Fibroblast of the aortic adventitia (primary cell): ENCODE measurements around the gene MOV10L1. TPM values are rescaled to one million over a fixed set of nuclear protein-coding genes. Genes with fewer than 3 reads are reported as not detected.

Experiments
- DNase-seq: peaks from one replicate; pipeline ENCODE4 v3.0.0-alpha.2; 2010; ENCODE audit warnings: low read depth
- H3K4me3 ChIP-seq: 2 replicates; pipeline ENCODE4 v1.5.1; 2011; ENCODE audit warnings: low read depth, mild to moderate bottlenecking, control low read depth, low read length, moderate library complexity
- total RNA-seq: library from RNA; depleted of rRNA; stranded (reverse); fragments of >200 nt; gene quantifications from 2 replicates; pipeline ENCODE4 v1.2.3, GENCODE V29; 2012; ENCODE audit warnings: low replicate concordance
- TF ChIP-seq, protein P1 (sequence below): IDR thresholded peaks from 2 replicates; pipeline ENCODE4 v1.5.1; 2011; ENCODE audit warnings: mild to moderate bottlenecking, low read length, control low read depth, inconsistent platforms; ENCODE audit not compliant: insufficient read depth

The MOV10L1 gene
- total RNA-seq, 1 donor, result 5.1 TPM

DNA sequence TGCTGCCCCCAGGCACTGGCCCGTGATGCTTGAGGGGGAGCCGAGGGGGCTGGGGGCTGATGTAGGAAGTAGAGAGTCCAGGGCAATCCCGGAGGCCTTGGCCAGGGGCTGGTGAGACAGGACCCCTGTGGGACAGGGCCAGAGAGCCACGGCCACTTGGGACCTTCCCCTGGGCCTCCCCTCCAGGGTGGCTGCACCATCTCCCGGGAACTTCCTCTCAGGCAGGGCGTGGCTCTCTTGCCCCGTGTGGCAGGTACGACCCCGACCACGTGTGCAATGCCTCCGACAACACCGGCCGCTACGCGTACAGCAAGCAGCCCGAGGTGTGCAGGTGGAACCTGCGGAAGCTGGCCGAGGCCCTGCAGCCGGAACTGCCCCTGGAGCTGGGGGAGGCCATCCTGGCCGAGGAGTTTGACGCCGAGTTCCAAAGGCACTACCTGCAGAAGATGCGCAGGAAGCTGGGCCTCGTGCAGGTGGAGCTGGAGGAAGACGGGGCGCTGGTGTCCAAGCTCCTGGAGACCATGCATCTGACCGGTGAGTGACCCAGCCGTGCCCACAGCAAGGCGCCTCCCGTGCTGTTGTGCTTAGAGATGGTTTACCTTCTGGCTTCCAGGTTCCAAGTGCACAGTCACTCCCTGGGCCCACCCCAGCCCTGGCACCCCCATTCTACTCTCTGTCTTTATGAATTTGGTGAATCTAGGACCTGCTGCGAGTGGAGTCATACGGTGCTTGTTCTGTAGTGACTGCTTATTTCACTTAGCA is 120.8 kb downstream of the MOV10L1 start:
- no peak for DNase-seq
- TF ChIP-seq, protein P1, sequence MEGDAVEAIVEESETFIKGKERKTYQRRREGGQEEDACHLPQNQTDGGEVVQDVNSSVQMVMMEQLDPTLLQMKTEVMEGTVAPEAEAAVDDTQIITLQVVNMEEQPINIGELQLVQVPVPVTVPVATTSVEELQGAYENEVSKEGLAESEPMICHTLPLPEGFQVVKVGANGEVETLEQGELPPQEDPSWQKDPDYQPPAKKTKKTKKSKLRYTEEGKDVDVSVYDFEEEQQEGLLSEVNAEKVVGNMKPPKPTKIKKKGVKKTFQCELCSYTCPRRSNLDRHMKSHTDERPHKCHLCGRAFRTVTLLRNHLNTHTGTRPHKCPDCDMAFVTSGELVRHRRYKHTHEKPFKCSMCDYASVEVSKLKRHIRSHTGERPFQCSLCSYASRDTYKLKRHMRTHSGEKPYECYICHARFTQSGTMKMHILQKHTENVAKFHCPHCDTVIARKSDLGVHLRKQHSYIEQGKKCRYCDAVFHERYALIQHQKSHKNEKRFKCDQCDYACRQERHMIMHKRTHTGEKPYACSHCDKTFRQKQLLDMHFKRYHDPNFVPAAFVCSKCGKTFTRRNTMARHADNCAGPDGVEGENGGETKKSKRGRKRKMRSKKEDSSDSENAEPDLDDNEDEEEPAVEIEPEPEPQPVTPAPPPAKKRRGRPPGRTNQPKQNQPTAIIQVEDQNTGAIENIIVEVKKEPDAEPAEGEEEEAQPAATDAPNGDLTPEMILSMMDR, result no peak
- H3K4me3 ChIP-seq, result no peak overlapping the region

DNA sequence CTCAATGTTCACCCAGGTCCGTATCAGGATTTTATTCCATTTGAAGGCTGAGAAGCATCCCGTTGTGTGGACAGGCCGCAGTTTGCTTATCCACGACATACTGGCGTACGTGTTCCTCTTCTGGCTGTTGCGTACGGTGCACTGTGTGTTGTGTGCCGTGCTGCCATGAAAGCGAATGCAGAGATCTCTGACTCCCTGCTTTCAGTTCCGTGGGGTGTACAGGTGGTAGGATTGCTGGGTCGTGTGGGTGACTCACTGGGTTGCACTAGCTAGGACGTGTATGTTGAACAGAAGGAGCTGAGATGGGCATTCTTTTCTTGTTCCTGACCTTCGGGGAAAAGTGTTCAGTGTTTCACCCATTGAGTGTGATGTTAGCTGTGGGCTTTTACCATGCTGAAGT is 121.3 kb downstream of the MOV10L1 start:
- no peak overlapping the region for H3K4me3 ChIP-seq
- TF ChIP-seq, protein P1, result no peak
- no peak for DNase-seq

Other genes with a start within 250 kb of the MOV10L1 start
- gene ZBED4, start 236.2 kb upstream of the MOV10L1 start, total RNA-seq, result 5.3 and 8.3 TPM in 2 replicates
- 8.3 and 19.9 TPM in 2 replicates for gene ALG12, start 171.6 kb upstream of the MOV10L1 start, total RNA-seq
- gene CRELD2, start 171.4 kb upstream of the MOV10L1 start, total RNA-seq, result 34.0 and 69.4 TPM in 2 replicates
- 14.1 and 15.2 TPM in 2 replicates for gene PIM3, start 129.2 kb upstream of the MOV10L1 start, total RNA-seq
- not detected in 2 replicates for gene IL17REL, start 77.2 kb upstream of the MOV10L1 start, total RNA-seq
- gene TTLL8, start 31.7 kb upstream of the MOV10L1 start, total RNA-seq, result not detected in 2 replicates
- 0.09 TPM in 1 of 2 replicates, not detected in the other for gene MLC1, start 4.6 kb upstream of the MOV10L1 start, total RNA-seq
- 0.90 TPM in 2 replicates for gene PANX2, start 80.7 kb downstream of the MOV10L1 start, total RNA-seq
- gene TRABD, start 95.9 kb downstream of the MOV10L1 start, total RNA-seq, result 15.5 and 16.8 TPM in 2 replicates
- gene SELENOO, start 111.0 kb downstream of the MOV10L1 start, total RNA-seq, result 15.5 and 17.3 TPM in 2 replicates
- 23.6 and 39.7 TPM in 2 replicates for gene TUBGCP6, start 155.0 kb downstream of the MOV10L1 start, total RNA-seq
- 15.4 and 26.7 TPM in 2 replicates for gene HDAC10, start 161.3 kb downstream of the MOV10L1 start, total RNA-seq
- 28.0 and 35.5 TPM in 2 replicates for gene MAPK12, start 171.7 kb downstream of the MOV10L1 start, total RNA-seq
- gene MAPK11, start 180.4 kb downstream of the MOV10L1 start, total RNA-seq, result 3.0 and 5.8 TPM in 2 replicates
- gene PLXNB2, start 217.6 kb downstream of the MOV10L1 start, total RNA-seq, result 130 and 218 TPM in 2 replicates
- gene DENND6B, start 237.0 kb downstream of the MOV10L1 start, total RNA-seq, result 2.8 and 4.3 TPM in 2 replicates